ENCODE data around the gene CSNK1G2. TPM values are rescaled to one million over a fixed set of nuclear protein-coding genes. Genes with fewer than 3 reads are reported as not detected.

Gene CSNK1G2
- total and polyA plus RNA-seq, 2 of the 13 experiments (the other 11 are each of a cell fraction or from before 2014, with no cell fraction given): 53.8 to 72.5 TPM

GRCh38 chr19:1978346-1978894 is 37.4 kb downstream of the CSNK1G2 start (continued):
- TF ChIP-seq MXD1 (CRISPR knock-in tag; IDR thresholded peaks at IDR 0.05): no peak
- no peak for TF ChIP-seq POLR2G (IDR thresholded peaks at IDR 0.05; ENCODE audit: low read depth, low read length)
- no peak for TF ChIP-seq ZFP36L2 (CRISPR knock-in tag; IDR thresholded peaks at IDR 0.05)
- no peak for TF ChIP-seq RBFOX2 (IDR thresholded peaks at IDR 0.05; ENCODE audit: low read depth, low read length)

GRCh38 chr19:1979017-1979416 is 38.0 kb downstream of the CSNK1G2 start:
- no peak for TF ChIP-seq NFE2 (CRISPR knock-in tag; IDR thresholded peaks at IDR 0.05)
- TF ChIP-seq U2AF2 (IDR thresholded peaks at IDR 0.05; ENCODE audit: low read depth, low read length): no peak
- no peak for TF ChIP-seq REL (CRISPR knock-in tag; conservative IDR thresholded peaks at IDR 0.05)
- TF ChIP-seq SMAD1 (CRISPR knock-in tag; IDR thresholded peaks at IDR 0.05; ENCODE audit: borderline replicate concordance, low read depth): no peak
- no peak for TF ChIP-seq ZNF674 (CRISPR knock-in tag; IDR thresholded peaks at IDR 0.05; ENCODE audit: low read depth)
- no peak for TF ChIP-seq ZNF513 (CRISPR knock-in tag; conservative IDR thresholded peaks at IDR 0.05)
- no peak for TF ChIP-seq RXRA (CRISPR knock-in tag; IDR thresholded peaks at IDR 0.05)
- TF ChIP-seq TRIM22 (IDR thresholded peaks at IDR 0.05): no peak
- TF ChIP-seq SOX6 (IDR thresholded peaks at IDR 0.05): no peak
- TF ChIP-seq SOX6 (CRISPR knock-in tag; IDR thresholded peaks at IDR 0.05): no peak
- no peak for TF ChIP-seq ZMAT5 (CRISPR knock-in tag; IDR thresholded peaks at IDR 0.05; ENCODE audit: borderline replicate concordance, low read depth)
- TF ChIP-seq ZSCAN5A (CRISPR knock-in tag; IDR thresholded peaks at IDR 0.05; ENCODE audit: borderline replicate concordance): no peak
- TF ChIP-seq ZNF766 (CRISPR knock-in tag; IDR thresholded peaks at IDR 0.05; ENCODE audit: borderline replicate concordance): no peak
- no peak for TF ChIP-seq HOXA9 (CRISPR knock-in tag; IDR thresholded peaks at IDR 0.05; ENCODE audit: borderline replicate concordance)
- TF ChIP-seq SOX13 (IDR thresholded peaks at IDR 0.05): no peak
- TF ChIP-seq SOX13 (CRISPR knock-in tag; conservative IDR thresholded peaks at IDR 0.05 in 1 of 2, IDR thresholded peaks at IDR 0.05 in 1 of 2): no peak
- no peaks in the 10 kb centered on the region for H3K4me1 ChIP-seq (ENCODE audit: insufficient read depth, low read length)
- H3K4me3 ChIP-seq (replicated peaks in 1 of 3; ENCODE audit: insufficient read depth in 1 of 3, low read depth in 2 of 3, low read length in 3 of 3): no peak overlapping the region
- intact Hi-C loops (cut with micrococcal nuclease; ENCODE audit: unreplicated experiment): no loop called here
- POLR2A ChIA-PET: no interaction called here
- no peak overlapping the region for H3K4me2 ChIP-seq (ENCODE audit: low read depth, low read length)
- H3K9me3 ChIP-seq (ENCODE audit: low read length): no peaks in the 10 kb centered on the region
- no peak for DNase-seq (ENCODE audit: low spot score)
- H2AFZ ChIP-seq (ENCODE audit: low read length): no peak overlapping the region
- no peak for ATAC-seq
- no peaks in the 10 kb centered on the region for H3K27me3 ChIP-seq (ENCODE audit: control insufficient read depth in 1 of 2, insufficient read depth in 2 of 2, low read length in 2 of 2)
- no peak for FAIRE-seq
- 98% methylated on average over 27 of the region's 43 CpGs for WGBS (ENCODE audit: low lambda C conversion rate)
- no TSS peak for BruUV-seq (replicated peaks)
- no peaks in the 10 kb centered on the region for H3K79me2 ChIP-seq (ENCODE audit: insufficient read depth, low read length)
- peaks cover 2% of the 10 kb centered on the region; the same call in 1 of the 2 replicates for H4K20me1 ChIP-seq (ENCODE audit: insufficient read depth, low read length)
- CTCF ChIA-PET (ENCODE audit: low intra/inter-chr PET ratio, low total read pairs): no interaction called here
- no peak overlapping the region for H3K27ac ChIP-seq (ENCODE audit: extremely low read length, insufficient read depth, low read length)
- peaks cover 15 to 40% of the 10 kb centered on the region in 2 experiments for H3K36me3 ChIP-seq (replicated peaks in 1 of 2; ENCODE audit: control insufficient read depth in 1 of 2, insufficient read depth in 2 of 2, low read length in 2 of 2)
- in situ Hi-C loops (cut with HindIII; ENCODE audit: extremely low pct_ligation_motif_present, low pct_unique_long_range_greater_than_20kb): no loop called here
- no peak overlapping the region for H3K9ac ChIP-seq (ENCODE audit: insufficient read depth, low read depth, low read length)
